ACHN (cell line): Measurements from ENCODE around the gene SLC2A2.

Experiments used
- DNase-seq: peaks from one replicate; pipeline ENCODE4 v3.0.0-alpha.2; 2015
- in situ Hi-C: cut with HindIII; loops from 2 replicates; pipeline ENCODE4 v1.10.0; 2017; ENCODE audit warnings: low sequenced_read_pairs, low pct_ligation_motif_present, low pct_unique_long_range_greater_than_20kb

The SLC2A2 gene

GRCh38 chr3:171026597-171027293, at the start of gene SLC2A2:
Gene SLC2A2 (minus strand): TSS chr3:171026720. CDS start chr3:171026670, 50 bp downstream.
- in situ Hi-C loops: no loop called here
- peak; percentile 78 for DNase-seq

GRCh38 chr3:171072432-171072831, 45.9 kb upstream of the SLC2A2 start:
- in situ Hi-C loops: no loop called here
- DNase-seq: no peak

GRCh38 chr3:171068658-171069057, 42.1 kb upstream of the SLC2A2 start:
- in situ Hi-C loops: no loop called here
- DNase-seq: no peak

GRCh38 chr3:171066206-171066605, 39.7 kb upstream of the SLC2A2 start:
- DNase-seq: no peak
- in situ Hi-C loops: no loop called here

GRCh38 chr3:171065732-171066131, 39.2 kb upstream of the SLC2A2 start:
- in situ Hi-C loops: no loop called here
- DNase-seq: no peak

GRCh38 chr3:171064461-171064860, 37.9 kb upstream of the SLC2A2 start:
- in situ Hi-C loops: no loop called here
- no peak for DNase-seq

GRCh38 chr3:171061749-171062148, 35.2 kb upstream of the SLC2A2 start:
- no peak for DNase-seq
- in situ Hi-C loops: no loop called here

GRCh38 chr3:171059978-171060377, 33.5 kb upstream of the SLC2A2 start:
- in situ Hi-C loops: no loop called here
- DNase-seq: no peak

- in situ Hi-C loops: no loop called here
- DNase-seq: no peak
Observed at GRCh38 chr3:171058873-171059603, 32.5 kb upstream of the SLC2A2 start.

GRCh38 chr3:171058058-171058457, 31.5 kb upstream of the SLC2A2 start:
- in situ Hi-C loops: no loop called here
- DNase-seq: no peak

- in situ Hi-C loops: no loop called here
- DNase-seq: no peak
Observed at GRCh38 chr3:171057072-171057471, 30.6 kb upstream of the SLC2A2 start.

GRCh38 chr3:171056528-171056927, 30.0 kb upstream of the SLC2A2 start:
- no peak for DNase-seq
- in situ Hi-C loops: no loop called here

- peak; percentile 43 for DNase-seq
- in situ Hi-C loops: no loop called here
Observed at GRCh38 chr3:171055336-171056178, 29.0 kb upstream of the SLC2A2 start.

GRCh38 chr3:171054921-171055320, 28.4 kb upstream of the SLC2A2 start:
- DNase-seq: no peak
- in situ Hi-C loops: no loop called here

- DNase-seq: no peak
- in situ Hi-C loops: no loop called here
Observed at GRCh38 chr3:171054231-171054630, 27.7 kb upstream of the SLC2A2 start.

GRCh38 chr3:171049861-171050444, 23.4 kb upstream of the SLC2A2 start:
- peak; percentile 74 for DNase-seq
- in situ Hi-C loops: no loop called here

GRCh38 chr3:171046760-171047159, 20.2 kb upstream of the SLC2A2 start:
- no peak for DNase-seq
- in situ Hi-C loops: no loop called here

GRCh38 chr3:171044835-171045793, 18.6 kb upstream of the SLC2A2 start:
- in situ Hi-C loops: no loop called here
- peak; percentile 74 for DNase-seq
